T-helper 2 cell (primary cell): ENCODE data around the gene ZSWIM4.
A peak's percentile ranks its signal among the peaks of the same experiment; 100 is the strongest.

ENCODE experiments used
- DNase-seq, 5 experiments: peaks; one replicate each; pipeline versions ENCODE4 v3.0.0 to v3.0.0-alpha.2; 2012 to 2022

ZSWIM4 gene

DNA sequence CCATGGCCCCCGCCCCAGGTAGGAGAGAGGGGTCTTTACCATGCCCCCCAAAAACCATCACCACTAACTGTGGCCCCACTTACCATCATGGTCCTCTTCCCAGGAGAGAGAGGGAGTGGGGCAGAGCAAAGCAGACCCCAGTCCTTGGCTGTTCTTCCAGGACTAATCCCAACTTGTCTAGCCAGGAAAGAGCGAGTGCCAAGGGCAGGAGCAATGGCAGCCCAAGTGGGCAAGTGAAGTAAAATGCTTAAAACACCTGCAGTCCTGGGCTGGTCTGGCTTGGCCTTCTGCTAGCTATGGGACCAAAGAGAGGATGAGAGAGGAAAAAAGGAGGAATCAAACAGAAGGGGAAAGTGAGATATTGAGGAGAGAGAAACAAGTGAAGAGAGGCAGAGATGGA is 17.9 kb downstream of the ZSWIM4 start:
- no peak for DNase-seq

GRCh38 chr19:13814550-13814949 is 19.3 kb downstream of the ZSWIM4 start:
- DNase-seq = no peak

- peak in 1 of 5 experiments; percentile 49 for DNase-seq
Observed at GRCh38 chr19:13817018-13817614, 21.9 kb downstream of the ZSWIM4 start.

GRCh38 chr19:13817615-13818371 is 22.6 kb downstream of the ZSWIM4 start:
- DNase-seq = peak in 2 of 5 experiments; percentile 37 to 70

DNA sequence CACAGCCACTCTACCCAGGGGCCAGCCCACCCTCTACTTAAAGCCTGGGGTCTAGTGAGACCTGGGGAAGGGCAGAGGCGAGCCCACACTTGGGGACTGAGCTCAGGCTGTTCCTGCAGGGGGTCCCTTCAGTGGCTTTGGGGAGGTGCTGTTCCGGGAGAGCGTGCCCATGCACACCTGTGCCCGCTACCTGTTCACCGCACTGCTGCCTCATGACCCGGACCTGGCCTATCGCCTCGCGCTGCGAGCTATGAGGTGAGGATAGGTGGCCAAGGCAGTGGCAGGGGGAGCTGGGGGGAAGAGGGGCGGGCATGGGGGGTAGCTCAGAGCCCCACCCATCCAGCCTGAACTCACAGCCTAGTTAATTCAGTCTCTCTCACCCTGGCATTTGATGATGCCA is 24.0 kb downstream of the ZSWIM4 start:
- DNase-seq = no peak

GRCh38 chr19:13821292-13821691 is 26.0 kb downstream of the ZSWIM4 start:
- no peak for DNase-seq

DNA sequence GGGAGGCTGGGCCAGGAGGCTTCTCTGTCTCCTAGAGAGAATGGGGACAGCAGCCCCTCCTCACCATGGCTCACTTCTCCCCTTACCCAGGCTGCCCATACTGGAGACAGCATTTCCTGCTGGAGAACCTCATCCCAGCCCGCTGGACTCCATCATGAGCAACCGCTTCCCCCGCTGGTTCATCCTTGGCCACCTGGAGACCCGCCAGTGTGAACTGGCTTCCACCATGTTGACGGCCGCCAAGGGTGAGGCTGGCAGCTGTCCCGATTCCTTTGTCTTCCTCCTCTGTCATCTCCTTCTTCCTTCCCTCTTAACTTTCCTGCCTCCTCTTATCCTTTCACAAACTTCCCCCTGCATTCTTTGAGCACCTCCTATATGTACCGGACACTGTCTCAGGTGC is 28.0 kb downstream of the ZSWIM4 start:
- no peak for DNase-seq

DNA sequence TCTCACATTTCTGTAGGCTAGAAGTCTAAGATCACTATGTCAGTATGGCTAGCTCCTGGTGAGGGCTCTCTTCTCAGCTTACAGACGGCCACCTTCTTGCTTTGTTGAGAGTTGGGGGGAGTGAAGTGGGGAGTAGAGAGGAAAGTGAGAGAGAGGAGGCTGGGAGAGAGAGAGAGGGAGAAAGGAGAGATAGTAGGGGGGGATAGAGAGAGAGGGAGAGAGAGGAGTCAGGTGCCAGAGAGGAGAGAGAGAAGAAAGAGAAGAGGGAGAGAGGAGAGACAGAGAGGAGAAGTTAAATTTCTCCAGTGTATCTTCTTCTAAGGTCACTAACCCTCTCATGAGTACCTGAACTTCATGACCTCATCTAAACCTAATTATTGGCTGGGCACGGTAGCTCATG is 28.7 kb downstream of the ZSWIM4 start:
- no peak for DNase-seq

DNA sequence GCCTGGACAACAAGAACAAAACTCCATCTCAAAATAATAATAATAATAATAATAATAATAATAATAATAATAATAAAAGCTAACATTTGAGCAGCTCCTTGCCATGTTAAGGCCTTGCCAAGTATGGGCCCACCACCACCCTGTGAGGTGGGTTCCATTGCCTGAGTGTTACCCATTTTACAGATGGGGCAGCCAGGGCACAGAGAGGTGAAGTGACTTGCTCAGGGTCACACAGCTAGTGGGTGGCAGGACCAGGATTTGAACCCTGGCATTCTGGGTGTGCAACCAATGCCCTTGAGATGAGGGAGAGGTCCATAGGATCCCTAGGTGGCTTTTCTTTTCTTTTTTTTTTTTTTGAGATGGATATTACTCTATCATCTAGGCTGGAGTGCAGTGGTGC is 29.5 kb downstream of the ZSWIM4 start:
- DNase-seq = no peak

DNA sequence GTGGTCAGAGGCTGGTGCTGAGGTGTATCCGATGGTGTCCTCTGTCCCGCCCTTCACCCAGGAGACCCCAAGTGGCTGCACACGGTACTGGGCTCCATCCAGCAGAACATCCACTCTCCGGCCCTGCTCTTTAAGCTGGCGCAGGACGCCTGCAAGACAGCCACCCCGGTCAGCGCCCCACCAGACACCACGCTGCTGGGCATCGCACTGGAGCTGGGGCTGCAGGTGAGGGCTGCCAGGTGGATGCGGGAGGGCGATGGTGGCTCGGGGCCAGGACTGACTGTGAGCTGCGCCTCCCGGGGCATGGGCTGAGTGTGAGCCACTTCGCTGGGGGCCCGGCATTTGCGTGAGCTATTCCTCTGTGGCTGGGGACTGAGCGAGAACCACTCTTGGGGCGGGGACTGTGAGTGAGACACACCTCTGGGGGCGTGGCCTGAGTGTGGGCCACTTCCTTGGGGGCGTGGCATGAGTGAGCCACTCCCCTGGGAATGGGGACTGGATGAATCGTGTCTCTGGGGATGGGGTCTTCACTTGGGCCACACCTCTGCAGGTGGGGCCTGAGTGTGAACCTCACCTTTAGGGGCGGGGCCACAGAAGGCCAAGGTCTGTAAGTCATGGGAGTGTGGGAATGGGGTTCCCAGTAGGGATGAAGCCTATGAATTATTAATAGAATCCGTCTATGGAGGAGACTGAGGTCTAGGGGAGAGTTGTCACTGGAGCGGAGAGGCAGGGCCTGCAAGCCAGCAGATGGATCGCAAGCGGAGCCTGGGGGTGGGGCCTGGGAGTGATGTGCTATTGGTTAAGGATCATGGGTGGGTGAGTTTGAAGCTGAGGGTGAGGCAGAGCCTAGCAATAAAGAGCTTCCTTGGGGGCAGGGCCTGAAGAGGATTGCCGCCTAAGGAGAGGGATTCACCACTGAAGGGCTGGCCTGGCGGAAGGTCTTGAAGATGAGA is 30.5 kb downstream of the ZSWIM4 start:
- DNase-seq = no peak

GRCh38 chr19:13826652-13827235 is 31.5 kb downstream of the ZSWIM4 start:
- DNase-seq = no peak

GRCh38 chr19:13827656-13828055 is 32.4 kb downstream of the ZSWIM4 start:
- DNase-seq = no peak

GRCh38 chr19:13830114-13830740 is 35.0 kb downstream of the ZSWIM4 start:
- no peak for DNase-seq

- DNase-seq = peak in 1 of 5 experiments; percentile 15
Observed at GRCh38 chr19:13830741-13831536, 35.7 kb downstream of the ZSWIM4 start.

DNA sequence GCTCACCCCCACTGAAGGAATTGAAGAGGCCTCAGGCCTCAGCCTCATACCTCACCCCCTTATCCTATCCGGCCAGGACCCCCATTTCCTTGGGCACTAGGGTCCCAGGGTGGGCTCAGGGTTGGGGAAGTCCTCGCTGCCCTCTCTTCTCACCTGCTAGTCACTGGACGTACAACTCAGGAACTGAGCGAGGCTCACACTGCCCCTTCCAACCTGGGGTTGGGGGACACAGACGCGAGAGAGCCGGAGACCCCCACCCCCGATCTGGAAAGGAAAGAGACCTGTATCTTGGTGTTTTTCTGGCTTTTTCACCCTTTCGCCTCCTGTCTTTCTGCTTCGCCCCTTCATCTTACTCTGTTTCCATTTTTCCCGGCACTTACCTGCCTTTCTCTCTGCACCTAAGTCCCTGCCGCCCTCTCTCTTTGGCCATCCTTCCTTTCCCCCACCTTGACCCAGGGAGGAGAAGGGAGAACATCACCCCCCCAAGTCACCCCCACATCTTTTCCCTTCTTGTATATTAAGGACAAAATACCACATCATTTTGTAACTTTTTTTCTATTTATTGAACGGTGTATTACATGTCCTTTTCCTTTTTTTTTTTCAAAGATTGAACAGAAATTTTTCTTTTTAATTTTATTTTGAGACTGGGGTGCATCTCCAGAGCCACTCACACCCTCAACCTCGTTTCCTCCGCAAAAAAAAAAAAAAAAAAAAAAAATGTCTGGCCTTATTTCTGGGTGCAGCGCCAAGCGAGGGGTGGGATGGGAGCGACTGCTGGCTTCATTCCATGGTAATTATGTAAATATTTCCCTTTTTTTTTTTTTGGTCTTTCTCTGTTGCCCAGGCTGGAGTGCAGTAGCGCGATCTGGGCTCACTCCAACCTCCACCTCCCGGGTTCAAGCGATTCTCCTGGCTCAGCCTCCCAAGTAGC is 36.6 kb downstream of the ZSWIM4 start:
- no peak for DNase-seq

DNA sequence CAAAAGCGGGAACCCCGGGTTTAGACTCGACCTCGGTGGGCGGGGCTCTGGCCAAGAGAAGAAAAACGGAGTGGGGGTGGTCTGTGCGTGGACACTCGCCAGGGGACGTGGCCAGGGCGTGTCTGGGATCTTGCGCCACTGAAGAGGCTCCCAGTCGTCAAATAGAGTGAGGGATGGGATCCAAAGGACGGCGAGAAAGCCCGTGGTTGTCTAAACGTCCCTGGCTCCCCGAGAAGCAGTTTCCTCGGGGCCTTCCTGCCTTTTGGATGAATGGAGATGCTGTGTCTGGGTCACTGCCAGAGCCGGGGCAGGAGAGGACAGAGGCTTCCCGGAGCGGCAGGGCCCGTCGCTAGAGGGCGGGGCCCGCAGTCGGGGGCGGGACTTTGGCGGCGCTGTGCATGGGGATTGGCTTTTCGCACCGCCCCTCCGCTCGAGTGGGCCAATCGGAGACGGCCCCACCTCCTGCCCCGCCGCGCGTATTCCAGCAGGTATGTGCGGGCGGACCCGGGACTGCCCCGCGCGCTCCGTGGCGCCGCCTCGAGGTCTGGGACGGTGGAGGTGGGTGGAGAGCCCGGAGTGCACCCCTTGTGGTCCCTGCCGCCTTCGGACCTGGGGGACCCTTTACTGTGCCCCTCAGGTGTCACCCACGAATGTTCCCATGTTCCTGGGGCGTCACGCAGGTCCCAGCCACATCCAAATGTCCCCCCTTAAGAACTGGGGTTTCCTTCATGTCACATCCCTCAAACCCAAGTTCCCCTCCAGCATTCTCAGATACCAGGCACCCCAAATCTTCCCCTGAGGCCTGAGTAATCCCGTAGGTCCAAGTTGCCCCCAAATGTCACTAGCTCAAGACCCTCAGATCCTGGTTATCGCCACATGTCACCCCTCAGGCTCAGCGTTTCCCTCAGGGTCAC is 38.3 kb downstream of the ZSWIM4 start:
- DNase-seq = peak; percentile 88 to 93 (median 91)

GRCh38 chr19:13834244-13835069 is 39.2 kb downstream of the ZSWIM4 start:
- no peak for DNase-seq
